A549 treated with AZD2906 at 1 μM for 4 hours (cell line): Measurements from ENCODE around the gene TEX53. TPM values are rescaled to one million over a fixed set of nuclear protein-coding genes. Genes with fewer than 3 reads are reported as not detected.

ENCODE experiments used
- total RNA-seq: library from RNA; stranded (reverse); fragments of 200-300 nt; extraction: Qiagen RNA extraction; gene quantifications from 5 replicates; pipeline ENCODE4 v1.2.3, GENCODE V29; 2022

TEX53 gene
- total RNA-seq: not detected in 5 replicates

DNA sequence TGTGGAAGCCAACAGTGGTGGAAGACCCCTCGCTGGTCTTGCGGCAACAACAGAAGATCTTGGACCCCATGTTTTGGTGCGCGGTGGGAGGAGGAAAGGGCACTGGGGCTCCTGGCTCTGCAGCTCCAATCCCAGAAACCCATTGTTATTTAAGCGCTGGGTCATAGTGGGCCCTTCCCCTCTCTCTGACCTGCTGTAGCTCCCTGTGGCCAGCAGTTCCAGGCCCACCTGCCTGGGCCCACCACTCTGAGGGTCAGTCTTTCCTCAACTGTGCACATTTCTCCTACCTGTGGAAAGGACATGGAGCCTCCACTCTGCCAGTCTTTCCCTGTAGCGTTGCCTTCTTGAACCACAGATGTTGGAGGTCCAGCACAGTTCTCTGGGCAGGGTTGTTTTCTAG is at the start of gene TEX53:
Gene TEX53, minus strand, starts transcription at position 101 of the 400 bp plus-strand sequence. Its CDS starts 31 bp downstream, at position 70.

DNA sequence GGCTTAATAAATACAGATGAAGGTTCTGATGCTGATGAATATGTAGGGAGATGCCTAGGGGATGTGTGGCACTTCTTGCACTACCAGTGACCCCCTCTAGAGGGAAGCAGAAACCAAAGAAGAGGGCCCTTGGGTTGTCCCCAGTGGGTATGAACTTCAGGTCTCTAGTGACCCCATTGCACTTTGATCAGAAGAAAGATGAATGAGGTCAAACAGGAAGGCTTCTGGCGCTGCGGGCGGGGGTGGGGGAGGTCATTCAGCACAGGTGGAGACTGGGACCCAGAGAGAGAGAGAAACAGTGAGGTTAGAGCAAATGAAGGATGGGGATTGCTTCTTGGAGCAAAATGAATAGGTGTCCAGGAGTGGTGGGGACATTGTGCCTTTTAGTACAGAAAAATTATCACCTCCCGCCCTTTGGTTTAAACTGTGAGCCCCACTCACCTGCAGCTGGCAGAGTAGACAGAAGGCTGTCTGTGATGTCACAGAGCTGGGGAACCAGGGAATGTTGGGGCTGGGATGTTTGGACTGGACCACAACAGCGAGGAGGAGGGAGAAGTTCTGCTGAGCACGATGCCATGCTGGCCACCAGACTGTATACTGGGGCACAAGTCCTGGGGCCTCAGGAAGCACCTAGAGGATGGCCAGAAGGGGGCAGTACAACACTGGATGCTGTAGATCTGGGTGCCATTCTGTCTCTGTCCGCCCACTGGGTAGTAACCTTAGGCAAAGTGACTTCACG is 24.2 kb upstream of the TEX53 start, which contains the start of gene TEX48:
Gene TEX48, minus strand, starts transcription at position 599 of the 739 bp plus-strand sequence. CDS start 10,469 bp downstream, outside the sequence.

Other genes starting within 250 kb of the TEX53 start
- gene WHRN, start 152.3 kb downstream of the TEX53 start, total RNA-seq: 5.6 to 7.9 TPM (median 7.8 TPM) in 5 replicates
- gene ATP6V1G1, start 70.0 kb downstream of the TEX53 start, total RNA-seq: 108 to 141 TPM (median 115 TPM) in 5 replicates
- 10.7 to 12.3 TPM (median 11.6 TPM) in 5 replicates for gene TMEM268, start 46.5 kb downstream of the TEX53 start, total RNA-seq
- not detected in 5 replicates for gene TEX48, start 24.4 kb upstream of the TEX53 start, total RNA-seq
- 0.03 to 0.12 TPM (median 0.07 TPM) in 5 replicates for gene TNFSF15, start 148.2 kb upstream of the TEX53 start, total RNA-seq